Measurements from ENCODE around the gene MPRIP. TPM values are rescaled to one million over a fixed set of nuclear protein-coding genes. Genes with fewer than 3 reads are reported as not detected.

MPRIP gene
- polyA plus RNA-seq, 1 donor (not counting 4 experiments of a cell fraction or from before 2014, with no cell fraction given) = 113 TPM

GRCh38 chr17:17236295-17237025, 194.2 kb downstream of the MPRIP start:
- no peak for TF ChIP-seq EZH2 (IDR thresholded peaks at IDR 0.05; ENCODE audit: low read length)
- no peak for TF ChIP-seq CTCF (optimal IDR thresholded peaks at IDR 0.05 in 1 of 3, IDR thresholded peaks at IDR 0.05 in 1 of 3, conservative IDR thresholded peaks at IDR 0.05 in 1 of 3; ENCODE audit: extremely low read depth in 1 of 3, insufficient read depth in 2 of 3, low read length in 3 of 3)
- dilution Hi-C loops (cut with MboI; ENCODE audit: extremely low pct_ligation_motif_present, low sequenced_read_pairs) = no loop called here
- FAIRE-seq (no peak), DNase-seq (ENCODE audit: low read depth, low spot score) (no peak)
- Histone ChIP-seq H3K79me2 (ENCODE audit: control insufficient read depth, insufficient read depth, low read length) (peaks cover 40% of the 10 kb centered on the region), H3K36me3 (ENCODE audit: control insufficient read depth in 2 of 2, extremely low read depth in 1 of 2, insufficient read depth in 2 of 2, low read length in 2 of 2) (peaks cover 0 to 14% of the 10 kb centered on the region in 2 experiments), H3K9me3 (ENCODE audit: control insufficient read depth, low read depth, low read length) (no peaks in the 10 kb centered on the region), H2AFZ (ENCODE audit: control insufficient read depth, low read length) (peak overlapping the region; percentile 99), H4K20me1 (ENCODE audit: control insufficient read depth, extremely low read depth, insufficient read depth, low read length) (peaks cover 4% of the 10 kb centered on the region), H3K4me1 (ENCODE audit: control insufficient read depth, extremely low read depth, insufficient read depth, low read length) (peaks cover 15% of the 10 kb centered on the region), H3K4me2 (ENCODE audit: control insufficient read depth, extremely low read depth, insufficient read depth, low read depth, low read length) (peak overlapping the region; percentile 77), H3K27ac (ENCODE audit: control insufficient read depth, insufficient read depth, low read length) (peak overlapping the region; percentile 99), H3K27me3 (ENCODE audit: control insufficient read depth, extremely low read depth, insufficient read depth, low read length) (no peaks in the 10 kb centered on the region), H3K4me3 (ENCODE audit: control insufficient read depth in 2 of 3, extremely low read depth in 1 of 3, insufficient read depth in 2 of 3, low read depth in 1 of 3, low read length in 3 of 3) (peak overlapping the region; percentile 76 to 97 (median 92)), H3K9me1 (ENCODE audit: control insufficient read depth, extremely low read depth, insufficient read depth, low read length) (no peaks in the 10 kb centered on the region), H3K9ac (ENCODE audit: control insufficient read depth, extremely low read depth, insufficient read depth, low read length) (peak overlapping the region; percentile 100)

GRCh38 chr17:17237026-17237799, 195.0 kb downstream of the MPRIP start, which contains the start of gene FLCN:
Gene FLCN, minus strand, starts transcription at chr17:17237168. Its CDS starts 9,031 bp downstream, at chr17:17228137.
- Histone ChIP-seq H3K4me2 (ENCODE audit: control insufficient read depth, extremely low read depth, insufficient read depth, low read depth, low read length) (peak within 1 kb of the TSS; percentile 77), H3K27ac (ENCODE audit: control insufficient read depth, insufficient read depth, low read length) (peak within 1 kb of the TSS; percentile 99), H3K4me3 (ENCODE audit: control insufficient read depth in 2 of 3, extremely low read depth in 1 of 3, insufficient read depth in 2 of 3, low read depth in 1 of 3, low read length in 3 of 3) (peak within 1 kb of the TSS; percentile 76 to 97 (median 92)), H2AFZ (ENCODE audit: control insufficient read depth, low read length) (peak within 1 kb of the TSS; percentile 99), H3K9ac (ENCODE audit: control insufficient read depth, extremely low read depth, insufficient read depth, low read length) (peak within 1 kb of the TSS; percentile 100), H3K79me2 (ENCODE audit: control insufficient read depth, insufficient read depth, low read length) (peaks cover 35% of the 10 kb centered on the region), H3K27me3 (ENCODE audit: control insufficient read depth, extremely low read depth, insufficient read depth, low read length) (no peaks in the 10 kb centered on the region), H3K36me3 (ENCODE audit: control insufficient read depth in 2 of 2, extremely low read depth in 1 of 2, insufficient read depth in 2 of 2, low read length in 2 of 2) (peaks cover 0 to 7% of the 10 kb centered on the region in 2 experiments), H3K9me1 (ENCODE audit: control insufficient read depth, extremely low read depth, insufficient read depth, low read length) (no peaks in the 10 kb centered on the region), H3K4me1 (ENCODE audit: control insufficient read depth, extremely low read depth, insufficient read depth, low read length) (peaks cover 15% of the 10 kb centered on the region), H3K9me3 (ENCODE audit: control insufficient read depth, low read depth, low read length) (no peaks in the 10 kb centered on the region), H4K20me1 (ENCODE audit: control insufficient read depth, extremely low read depth, insufficient read depth, low read length) (peaks cover 4% of the 10 kb centered on the region)
- FAIRE-seq (no peak), DNase-seq (ENCODE audit: low read depth, low spot score) (no peak)
- dilution Hi-C loops (cut with MboI; ENCODE audit: extremely low pct_ligation_motif_present, low sequenced_read_pairs) = no loop called here
- TF ChIP-seq CTCF (optimal IDR thresholded peaks at IDR 0.05 in 1 of 3, IDR thresholded peaks at IDR 0.05 in 1 of 3, conservative IDR thresholded peaks at IDR 0.05 in 1 of 3; ENCODE audit: extremely low read depth in 1 of 3, insufficient read depth in 2 of 3, low read length in 3 of 3) (no peak), EZH2 (IDR thresholded peaks at IDR 0.05; ENCODE audit: low read length) (no peak)
